Measurements from ENCODE around the gene INF2. TPM values are rescaled to one million over a fixed set of nuclear protein-coding genes. Genes with fewer than 3 reads are reported as not detected.
A peak's percentile ranks its signal among the peaks of the same experiment; 100 is the strongest.

INF2 gene
- total RNA-seq, 2 donors from 2014 or later: 21.9 to 43.5 TPM

DNA sequence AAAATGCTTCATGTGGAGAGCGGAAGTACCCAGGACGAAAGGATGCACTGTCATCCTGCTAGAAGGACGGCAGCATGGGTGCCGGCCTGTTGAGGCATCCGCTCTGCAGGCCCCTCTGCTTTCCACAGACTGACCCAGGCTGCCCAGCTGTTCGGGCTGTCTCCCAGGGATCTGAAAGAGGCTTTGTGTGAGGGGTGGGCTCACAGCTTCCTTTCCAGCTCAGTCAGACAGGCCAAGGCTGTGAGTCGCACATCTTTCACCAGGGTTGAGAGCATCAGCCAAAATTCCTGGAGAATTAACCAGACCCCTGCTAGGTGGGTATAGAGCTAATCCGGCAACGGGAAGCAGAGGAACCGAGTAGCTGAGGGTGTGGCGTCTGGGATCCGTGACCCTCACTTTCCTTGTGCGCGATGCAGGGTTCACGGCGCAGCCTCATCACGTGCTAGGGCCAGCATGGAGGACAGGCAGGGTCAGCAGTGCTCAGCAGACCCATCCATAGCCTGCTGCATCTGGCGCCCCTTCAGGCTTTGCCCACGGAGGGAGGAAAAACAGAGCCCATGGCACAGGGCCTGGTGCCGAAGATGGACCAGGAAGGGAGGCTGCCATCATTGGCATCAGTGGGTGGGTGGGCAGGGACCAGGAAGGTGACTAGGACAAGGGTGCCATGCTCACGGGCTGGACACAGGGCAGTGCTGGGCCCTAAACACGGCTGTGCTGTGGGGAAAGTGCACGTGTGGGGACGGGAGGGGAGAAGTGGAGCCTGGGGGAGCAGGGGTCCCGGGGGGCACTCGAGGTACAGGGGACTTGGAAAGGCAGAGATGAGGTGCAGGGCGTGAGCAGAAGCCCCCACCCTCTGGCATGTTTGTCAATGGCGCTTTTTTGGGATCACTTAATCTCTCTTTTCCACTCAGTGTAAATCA, 54.3 kb downstream of the INF2 start:
- no peaks in the 10 kb centered on the region for H3K4me1 ChIP-seq
- no peak overlapping the region for H3K27ac ChIP-seq
- TF ChIP-seq, protein P1, sequence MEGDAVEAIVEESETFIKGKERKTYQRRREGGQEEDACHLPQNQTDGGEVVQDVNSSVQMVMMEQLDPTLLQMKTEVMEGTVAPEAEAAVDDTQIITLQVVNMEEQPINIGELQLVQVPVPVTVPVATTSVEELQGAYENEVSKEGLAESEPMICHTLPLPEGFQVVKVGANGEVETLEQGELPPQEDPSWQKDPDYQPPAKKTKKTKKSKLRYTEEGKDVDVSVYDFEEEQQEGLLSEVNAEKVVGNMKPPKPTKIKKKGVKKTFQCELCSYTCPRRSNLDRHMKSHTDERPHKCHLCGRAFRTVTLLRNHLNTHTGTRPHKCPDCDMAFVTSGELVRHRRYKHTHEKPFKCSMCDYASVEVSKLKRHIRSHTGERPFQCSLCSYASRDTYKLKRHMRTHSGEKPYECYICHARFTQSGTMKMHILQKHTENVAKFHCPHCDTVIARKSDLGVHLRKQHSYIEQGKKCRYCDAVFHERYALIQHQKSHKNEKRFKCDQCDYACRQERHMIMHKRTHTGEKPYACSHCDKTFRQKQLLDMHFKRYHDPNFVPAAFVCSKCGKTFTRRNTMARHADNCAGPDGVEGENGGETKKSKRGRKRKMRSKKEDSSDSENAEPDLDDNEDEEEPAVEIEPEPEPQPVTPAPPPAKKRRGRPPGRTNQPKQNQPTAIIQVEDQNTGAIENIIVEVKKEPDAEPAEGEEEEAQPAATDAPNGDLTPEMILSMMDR (IDR thresholded peaks at IDR 0.05): no peak
- no peaks in the 10 kb centered on the region for H3K27me3 ChIP-seq
- no peak overlapping the region for H3K4me3 ChIP-seq
- H3K9me3 ChIP-seq: no peaks in the 10 kb centered on the region
- peaks cover 49% of the 10 kb centered on the region for H3K36me3 ChIP-seq
- no peak for DNase-seq (ENCODE audit: low spot score)

DNA sequence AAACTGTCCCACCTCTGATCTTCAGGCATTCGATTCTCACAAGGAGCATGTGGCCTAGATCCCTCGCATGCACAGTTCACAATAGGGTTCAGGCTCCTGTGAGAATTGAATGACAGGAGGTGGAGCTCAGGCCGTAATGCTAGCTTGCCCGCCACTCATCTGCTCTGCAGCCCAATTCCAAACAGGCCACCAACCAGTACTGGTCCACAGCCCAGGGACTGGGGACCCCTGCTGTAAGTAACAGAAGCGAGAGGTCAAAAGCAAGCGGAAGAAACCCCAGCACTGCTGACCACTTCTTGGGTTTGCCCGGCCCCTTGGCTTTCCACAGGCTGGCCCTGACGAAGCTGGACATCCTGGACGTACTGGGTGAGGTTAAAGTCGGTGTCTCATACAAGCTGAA, 55.1 kb downstream of the INF2 start:
- no peaks in the 10 kb centered on the region for H3K4me1 ChIP-seq
- H3K4me3 ChIP-seq: no peak overlapping the region
- TF ChIP-seq, protein P1 (IDR thresholded peaks at IDR 0.05): no peak
- peaks cover 44% of the 10 kb centered on the region for H3K36me3 ChIP-seq
- no peaks in the 10 kb centered on the region for H3K27me3 ChIP-seq
- H3K27ac ChIP-seq: no peak overlapping the region
- no peaks in the 10 kb centered on the region for H3K9me3 ChIP-seq
- DNase-seq (ENCODE audit: low spot score): no peak

DNA sequence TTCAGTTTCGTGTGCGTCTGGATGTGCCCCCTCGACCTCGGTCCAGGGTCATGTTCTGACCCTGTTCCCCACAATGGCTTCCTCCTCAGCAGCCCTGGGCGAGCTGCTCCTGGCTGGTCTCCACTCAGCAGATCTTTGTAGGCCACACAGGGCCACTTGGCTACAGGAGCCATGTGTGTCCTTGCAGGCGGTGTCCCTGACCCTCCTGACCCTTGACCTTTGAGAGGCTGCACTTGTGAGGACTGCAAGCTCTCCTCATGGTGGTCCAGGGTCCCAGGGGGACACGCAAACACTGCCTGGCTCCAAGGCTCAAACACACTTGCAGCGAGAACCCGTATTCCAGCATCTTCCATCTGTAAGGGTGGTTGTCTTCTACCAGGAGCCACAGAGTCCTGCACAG, 56.0 kb downstream of the INF2 start:
- TF ChIP-seq, protein P1 (IDR thresholded peaks at IDR 0.05): no peak
- Histone ChIP-seq H3K4me1 (no peaks in the 10 kb centered on the region), H3K36me3 (peaks cover 34% of the 10 kb centered on the region), H3K27ac (no peak overlapping the region), H3K4me3 (no peak overlapping the region), H3K27me3 (no peaks in the 10 kb centered on the region), H3K9me3 (no peaks in the 10 kb centered on the region)
- no peak for DNase-seq (ENCODE audit: low spot score)

DNA sequence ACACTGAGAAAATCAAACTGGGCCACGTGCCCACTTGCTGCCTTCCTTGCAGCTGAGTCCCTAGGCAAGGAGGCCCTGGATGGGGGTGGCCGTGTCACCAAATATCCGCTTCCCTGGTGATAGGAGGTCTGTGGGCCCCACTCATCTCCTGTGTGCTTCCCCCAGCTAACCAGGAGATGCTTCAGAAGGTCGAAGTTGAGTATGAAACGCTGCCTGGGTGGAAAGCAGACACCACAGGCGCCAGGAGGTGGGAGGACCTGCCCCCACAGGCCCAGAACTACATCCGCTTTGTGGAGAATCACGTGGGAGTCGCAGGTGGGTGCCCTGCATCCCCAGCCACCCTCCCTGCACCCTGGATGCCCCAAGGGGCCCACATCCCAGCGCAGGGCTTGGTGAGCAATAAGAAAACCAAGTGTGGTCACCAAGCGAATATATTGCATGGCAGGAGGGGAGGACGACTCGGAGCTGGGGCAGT, 56.7 kb downstream of the INF2 start:
- Histone ChIP-seq H3K4me1 (no peaks in the 10 kb centered on the region), H3K27me3 (no peaks in the 10 kb centered on the region), H3K27ac (peak overlapping the region; percentile 46 to 48), H3K36me3 (peaks cover 28% of the 10 kb centered on the region), H3K9me3 (no peaks in the 10 kb centered on the region), H3K4me3 (no peak overlapping the region)
- DNase-seq (ENCODE audit: low spot score): no peak
- TF ChIP-seq, protein P1 (IDR thresholded peaks at IDR 0.05): no peak

GRCh38 chr14:104746934-104747481, 57.6 kb downstream of the INF2 start:
- H3K36me3 ChIP-seq: peaks cover 28% of the 10 kb centered on the region
- no peaks in the 10 kb centered on the region for H3K27me3 ChIP-seq
- H3K9me3 ChIP-seq: no peaks in the 10 kb centered on the region
- no peak overlapping the region for H3K4me3 ChIP-seq
- DNase-seq (ENCODE audit: low spot score): no peak
- peaks cover 0 to 3% of the 10 kb centered on the region in 2 donors for H3K4me1 ChIP-seq
- TF ChIP-seq, protein P1 (IDR thresholded peaks at IDR 0.05): no peak
- peak overlapping the region; percentile 46 to 48 for H3K27ac ChIP-seq
